ENCODE results near the gene GLTP.
"Not testable (repeated sequence)": the region's sequence is repeated elsewhere in the genome, so short reads cannot be mapped to it uniquely, and the experiment has no call there.

GLTP gene

DNA sequence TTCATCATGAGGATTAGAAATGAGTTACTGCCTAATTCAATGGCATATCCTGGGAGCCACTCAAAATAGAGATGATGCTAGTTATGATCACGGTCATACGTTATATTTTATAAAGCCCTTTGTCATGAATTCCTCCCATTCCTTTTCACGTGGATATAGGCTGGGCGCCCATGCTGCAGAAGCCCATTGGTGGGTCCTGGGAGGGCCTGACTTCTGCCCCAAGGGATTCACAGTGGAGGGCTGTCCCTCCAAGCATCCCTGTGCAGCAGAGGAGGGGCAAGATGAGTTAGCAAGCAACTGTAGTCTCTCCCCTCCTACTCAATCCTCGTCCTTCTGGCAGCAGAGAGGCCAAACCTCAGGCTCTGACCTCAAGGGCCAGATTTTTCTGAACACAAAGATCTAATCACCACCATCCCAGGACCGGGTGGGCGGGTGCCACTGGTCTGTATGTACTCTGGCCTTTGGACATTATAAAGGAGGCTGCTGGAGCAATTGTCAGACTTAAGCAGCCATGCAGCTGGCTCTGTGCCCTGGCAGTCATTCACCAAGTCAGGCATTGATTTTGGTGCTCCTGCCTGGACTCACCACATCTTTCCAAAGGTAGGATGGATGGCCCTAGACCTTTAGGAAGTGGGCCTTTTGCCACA lies 8.6 kb downstream of the GLTP start:
- no peak for TF ChIP-seq CTCF (conservative IDR thresholded peaks at IDR 0.05; ENCODE audit: low read depth)
- peak overlapping the region; percentile 24; the same call in 1 of the 2 replicates for H3K27ac ChIP-seq
- DNase-seq (ENCODE audit: low spot score): no peak
- POLR2A ChIA-PET (ENCODE audit: low non-redundant PET): no interaction called here
- CTCF ChIA-PET: no interaction called here

GRCh38 chr12:109870648-109871047 lies 9.7 kb downstream of the GLTP start:
- no peak for TF ChIP-seq CTCF (conservative IDR thresholded peaks at IDR 0.05; ENCODE audit: low read depth)
- ChIA-PET POLR2A (ENCODE audit: low non-redundant PET) (interaction anchor here (0.7 kb wide), 1 partner anchor 1971 kb away, joined by 7 read pairs; the partner anchor contains the start of gene MAPKAPK5), CTCF (interaction anchor here (0.6 to 1.2 kb wide), 3 partner anchors 11 to 321 kb away, joined by 3 to 5 read pairs (median 4); no protein-coding TSS in a partner anchor)
- no peak overlapping the region for H3K27ac ChIP-seq
- no peak for DNase-seq (ENCODE audit: low spot score)

DNA sequence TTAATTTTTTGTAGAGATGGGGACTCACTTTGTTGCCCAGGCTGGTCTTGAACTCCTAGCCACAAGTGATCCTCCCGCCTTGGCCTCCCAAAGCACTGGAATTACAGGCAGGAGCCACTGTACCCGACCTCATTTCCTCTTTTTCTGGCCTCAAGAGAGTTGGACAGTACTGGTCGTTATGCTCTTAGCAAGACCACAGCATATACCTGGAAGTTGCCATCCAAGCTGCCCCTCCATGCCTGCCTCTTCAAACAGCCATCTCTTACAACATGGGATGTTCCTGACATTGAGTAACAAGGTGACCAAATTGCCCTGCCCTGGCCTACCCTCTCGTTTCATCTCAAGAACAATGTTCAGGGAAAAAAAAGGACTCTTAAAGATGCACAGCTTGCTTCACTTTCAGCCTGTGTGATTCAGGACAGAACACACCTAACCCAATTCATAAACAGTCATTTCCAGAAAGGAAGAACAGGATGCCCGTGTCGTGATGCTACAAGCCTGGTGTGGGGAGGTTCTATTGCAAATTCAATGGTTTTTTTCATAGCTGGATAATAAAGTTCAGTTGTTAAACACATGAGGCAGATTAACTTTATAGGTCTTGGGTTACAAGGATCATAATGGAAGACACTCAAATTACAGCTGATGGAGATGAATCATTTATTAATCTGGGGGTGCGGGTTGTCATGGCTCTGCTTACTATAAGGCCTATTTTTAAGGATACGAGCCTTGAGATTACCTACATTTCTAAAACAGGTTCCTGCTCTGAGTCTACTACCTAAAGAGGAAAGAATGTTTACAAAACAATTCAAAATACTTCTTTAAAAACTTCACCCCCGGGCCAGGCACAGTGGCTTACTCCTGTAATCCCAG lies 11.9 kb downstream of the GLTP start:
- ChIA-PET POLR2A (ENCODE audit: low non-redundant PET) (no interaction called here), CTCF (interaction anchor here (0.8 kb wide), 1 partner anchor 15 kb away, joined by 3 read pairs; no protein-coding TSS in a partner anchor)
- TF ChIP-seq CTCF (conservative IDR thresholded peaks at IDR 0.05; ENCODE audit: low read depth): no peak
- peak; percentile 12 for DNase-seq (ENCODE audit: low spot score)
- peak overlapping the region; percentile 54 for H3K27ac ChIP-seq

DNA sequence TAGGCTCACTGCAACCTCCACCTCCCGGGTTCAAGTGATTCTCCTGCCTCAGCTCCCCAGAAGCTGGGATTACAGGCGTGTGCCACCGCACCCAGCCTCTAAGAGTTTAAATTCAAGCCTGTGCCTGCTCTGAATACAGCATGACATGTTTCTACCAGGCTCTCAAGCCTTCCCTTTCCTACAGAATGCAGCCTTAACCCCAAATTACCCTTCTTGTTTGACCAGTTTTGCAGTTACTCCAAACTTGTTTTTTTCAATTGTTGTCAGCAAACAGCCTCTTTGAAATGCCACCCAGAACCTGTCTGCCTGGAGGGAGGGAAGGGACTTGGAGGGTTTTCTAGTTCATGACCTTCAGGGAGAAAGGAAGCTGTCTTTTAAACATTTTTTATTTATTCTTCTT lies 15.4 kb downstream of the GLTP start:
- ChIA-PET POLR2A (ENCODE audit: low non-redundant PET) (no interaction called here), CTCF (interaction anchor here (0.6 kb wide), 1 partner anchor 36 kb away, joined by 6 read pairs; no protein-coding TSS in a partner anchor)
- DNase-seq (ENCODE audit: low spot score): peak; percentile 84
- TF ChIP-seq CTCF (conservative IDR thresholded peaks at IDR 0.05; ENCODE audit: low read depth): no peak
- H3K27ac ChIP-seq: peak overlapping the region; percentile 85

DNA sequence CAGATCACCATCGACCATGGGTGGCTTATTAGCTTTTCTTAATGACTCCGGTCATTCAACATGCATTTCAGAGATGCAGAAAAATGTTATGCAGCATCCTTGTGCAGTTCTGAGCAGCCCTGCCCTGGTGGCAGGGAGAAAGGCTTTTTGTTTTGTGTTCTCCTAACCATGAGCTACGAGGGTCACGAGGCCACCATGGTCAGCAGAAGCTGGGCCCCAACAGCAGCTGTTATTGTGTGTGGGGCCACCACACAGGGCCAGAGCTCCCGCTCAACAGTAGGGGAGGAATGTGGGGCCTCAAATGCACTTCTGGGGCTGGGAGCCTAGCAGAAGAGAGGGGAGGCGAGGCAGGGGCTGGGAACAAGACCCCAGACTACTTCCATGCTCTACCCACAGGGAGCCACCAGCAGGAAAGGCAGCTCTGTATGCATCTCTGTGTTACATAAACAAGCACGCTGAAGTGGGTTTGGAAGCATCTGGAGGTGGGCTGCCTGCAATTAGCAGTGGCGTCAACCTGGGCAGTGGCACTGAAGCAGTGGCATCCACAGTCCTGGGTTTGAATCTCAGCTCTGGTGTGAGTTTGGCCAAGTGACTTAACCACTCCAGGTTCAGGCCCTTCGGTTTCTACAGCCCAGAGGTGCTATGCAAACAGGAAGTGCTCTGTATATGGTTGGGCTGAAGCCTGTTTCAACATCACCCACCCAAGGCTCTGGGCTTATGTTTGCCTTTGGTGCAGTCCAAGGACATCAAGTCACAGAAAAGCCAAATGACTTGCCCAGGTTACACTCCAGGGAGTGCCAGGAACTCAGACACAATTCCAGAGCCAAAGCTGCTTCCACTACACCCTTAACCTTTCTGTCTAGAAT lies 16.3 kb downstream of the GLTP start:
- TF ChIP-seq CTCF (conservative IDR thresholded peaks at IDR 0.05; ENCODE audit: low read depth): no peak
- CTCF ChIA-PET: interaction anchor here (0.6 to 1.1 kb wide), 2 partner anchors 9 to 11 kb away, joined by 3 to 6 read pairs; no protein-coding TSS in a partner anchor
- DNase-seq (ENCODE audit: low spot score): no peak
- POLR2A ChIA-PET (ENCODE audit: low non-redundant PET): no interaction called here
- peak overlapping the region; percentile 85 for H3K27ac ChIP-seq

DNA sequence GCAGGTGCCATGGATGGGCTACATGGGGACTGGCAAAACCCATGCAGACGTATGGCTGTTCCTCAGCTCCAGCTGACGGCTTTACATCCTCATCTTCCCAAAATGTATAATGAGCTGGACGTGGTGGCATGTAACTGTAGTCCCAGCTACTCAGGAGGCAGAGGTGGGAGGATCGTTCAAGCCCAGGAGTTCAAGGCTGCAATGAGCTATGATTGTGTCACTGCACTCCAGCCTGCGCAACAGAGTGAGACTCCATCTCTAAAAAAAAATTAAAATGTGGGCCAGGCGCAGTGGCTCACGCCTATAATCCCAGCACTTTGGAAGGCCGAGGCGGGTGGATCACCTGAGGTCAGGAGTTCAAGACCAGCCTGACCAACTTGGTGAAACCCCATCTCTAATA lies 17.9 kb downstream of the GLTP start:
- POLR2A ChIA-PET (ENCODE audit: low non-redundant PET); CTCF ChIA-PET; DNase-seq (ENCODE audit: low spot score): not testable (repeated sequence)
- peak overlapping the region; percentile 12; the same call in 1 of the 2 replicates for H3K27ac ChIP-seq

Data from RWPE1 (cell line).